GM12875 (cell line): ENCODE data around the gene ZNF141.

Source experiments
- H3K4me3 ChIP-seq: one replicate; pipeline ENCODE4 v1.5.1; 2011; ENCODE audit warnings: low read depth, low read length, control low read depth
- TF ChIP-seq, protein P1 (sequence below): IDR thresholded peaks from 2 replicates; pipeline ENCODE4 v1.5.1; 2011; ENCODE audit warnings: low read depth, mild to moderate bottlenecking, control low read depth, inconsistent platforms, low read length, moderate library complexity, borderline replicate concordance; ENCODE audit not compliant: insufficient read depth

Gene ZNF141

DNA sequence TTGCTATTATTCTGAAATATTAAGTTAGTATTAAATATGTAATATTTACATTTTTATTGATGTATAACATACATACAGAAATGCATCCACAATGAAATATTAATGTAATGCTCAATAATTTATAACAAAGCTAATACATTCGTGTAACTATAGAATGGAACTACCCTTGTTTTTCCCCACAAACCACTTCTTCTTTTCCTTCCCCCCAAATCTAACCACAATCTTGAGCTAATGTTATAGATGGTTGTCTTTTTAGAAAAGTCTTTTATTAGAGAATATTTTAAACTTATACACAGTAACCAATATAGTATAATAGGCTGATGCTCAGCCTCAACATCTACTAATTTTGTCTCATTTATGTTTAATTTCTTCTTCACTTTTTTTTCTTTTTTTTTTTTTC is 27.8 kb upstream of the ZNF141 start:
- H3K4me3 ChIP-seq, result no peak overlapping the region
- TF ChIP-seq, protein P1, sequence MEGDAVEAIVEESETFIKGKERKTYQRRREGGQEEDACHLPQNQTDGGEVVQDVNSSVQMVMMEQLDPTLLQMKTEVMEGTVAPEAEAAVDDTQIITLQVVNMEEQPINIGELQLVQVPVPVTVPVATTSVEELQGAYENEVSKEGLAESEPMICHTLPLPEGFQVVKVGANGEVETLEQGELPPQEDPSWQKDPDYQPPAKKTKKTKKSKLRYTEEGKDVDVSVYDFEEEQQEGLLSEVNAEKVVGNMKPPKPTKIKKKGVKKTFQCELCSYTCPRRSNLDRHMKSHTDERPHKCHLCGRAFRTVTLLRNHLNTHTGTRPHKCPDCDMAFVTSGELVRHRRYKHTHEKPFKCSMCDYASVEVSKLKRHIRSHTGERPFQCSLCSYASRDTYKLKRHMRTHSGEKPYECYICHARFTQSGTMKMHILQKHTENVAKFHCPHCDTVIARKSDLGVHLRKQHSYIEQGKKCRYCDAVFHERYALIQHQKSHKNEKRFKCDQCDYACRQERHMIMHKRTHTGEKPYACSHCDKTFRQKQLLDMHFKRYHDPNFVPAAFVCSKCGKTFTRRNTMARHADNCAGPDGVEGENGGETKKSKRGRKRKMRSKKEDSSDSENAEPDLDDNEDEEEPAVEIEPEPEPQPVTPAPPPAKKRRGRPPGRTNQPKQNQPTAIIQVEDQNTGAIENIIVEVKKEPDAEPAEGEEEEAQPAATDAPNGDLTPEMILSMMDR, result no peak

DNA sequence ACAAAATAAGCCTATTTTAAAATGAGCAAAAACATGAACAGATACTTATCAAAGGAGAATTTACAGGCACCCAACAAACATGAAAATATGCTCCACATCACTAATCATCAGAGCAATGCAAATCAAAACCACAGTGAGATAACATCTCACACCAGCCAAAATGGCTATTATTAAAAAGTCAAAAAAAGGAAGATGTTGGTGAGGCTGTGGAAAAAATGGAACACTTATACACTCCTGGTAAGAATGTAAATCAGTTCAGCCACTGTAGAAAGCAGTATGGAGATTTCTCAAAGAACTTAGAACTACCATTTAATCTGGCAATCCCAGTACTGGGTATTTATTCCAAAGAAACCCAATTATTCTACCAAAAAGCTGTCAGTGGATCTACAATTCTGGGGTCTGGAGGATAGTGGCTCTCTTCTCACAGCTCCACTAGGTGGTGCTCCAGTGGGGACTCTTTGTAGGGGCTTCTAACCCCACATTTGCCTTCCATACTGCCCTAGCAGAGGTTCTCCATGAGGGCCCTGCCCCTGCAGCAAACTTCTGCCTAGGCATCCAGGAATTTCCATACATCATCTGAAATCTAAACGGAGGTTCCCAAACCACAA is 23.2 kb upstream of the ZNF141 start:
- H3K4me3 ChIP-seq, result no peak overlapping the region
- TF ChIP-seq, protein P1, result no peak

DNA sequence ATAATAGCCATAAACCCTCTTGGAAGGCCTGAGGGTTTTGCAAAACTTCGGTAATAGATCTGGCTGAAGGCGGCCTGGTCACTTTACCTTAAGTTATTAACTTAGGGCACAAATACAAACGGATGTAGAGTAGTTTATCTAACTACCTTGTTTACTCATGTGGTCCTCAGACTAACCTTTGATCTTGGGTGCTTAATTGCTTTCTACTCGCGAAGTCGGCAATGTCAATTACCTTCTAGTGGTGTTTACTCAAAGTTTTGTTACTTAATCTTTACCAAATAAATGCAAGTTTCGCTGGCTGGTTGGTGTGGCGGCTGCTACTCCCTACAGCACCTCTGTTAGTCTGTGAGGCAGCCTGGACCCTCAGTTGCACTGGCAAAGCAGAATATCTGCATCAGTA is 8.9 kb upstream of the ZNF141 start:
- H3K4me3 ChIP-seq, result no peak overlapping the region
- TF ChIP-seq, protein P1, result no peak

DNA sequence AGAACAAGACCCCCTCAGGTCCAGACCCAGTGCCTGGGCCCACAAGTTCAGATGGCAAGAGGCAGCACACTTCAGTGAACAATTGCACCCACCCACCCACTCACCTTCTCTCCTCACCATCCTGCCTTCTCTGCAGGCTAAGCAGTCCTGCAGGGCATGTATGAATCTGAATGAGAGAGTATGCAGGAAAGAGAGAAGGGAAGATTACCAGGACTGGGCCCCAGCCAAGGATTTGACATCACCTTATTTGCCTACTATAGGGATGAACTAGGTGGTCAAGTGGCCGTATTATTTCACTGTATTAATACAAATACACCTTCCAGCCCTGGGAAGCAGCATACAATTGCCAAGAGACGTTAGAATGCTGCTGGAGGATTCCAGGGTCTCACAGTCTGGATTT is 2.1 kb upstream of the ZNF141 start:
- TF ChIP-seq, protein P1, result no peak
- H3K4me3 ChIP-seq, result no peak overlapping the region

DNA sequence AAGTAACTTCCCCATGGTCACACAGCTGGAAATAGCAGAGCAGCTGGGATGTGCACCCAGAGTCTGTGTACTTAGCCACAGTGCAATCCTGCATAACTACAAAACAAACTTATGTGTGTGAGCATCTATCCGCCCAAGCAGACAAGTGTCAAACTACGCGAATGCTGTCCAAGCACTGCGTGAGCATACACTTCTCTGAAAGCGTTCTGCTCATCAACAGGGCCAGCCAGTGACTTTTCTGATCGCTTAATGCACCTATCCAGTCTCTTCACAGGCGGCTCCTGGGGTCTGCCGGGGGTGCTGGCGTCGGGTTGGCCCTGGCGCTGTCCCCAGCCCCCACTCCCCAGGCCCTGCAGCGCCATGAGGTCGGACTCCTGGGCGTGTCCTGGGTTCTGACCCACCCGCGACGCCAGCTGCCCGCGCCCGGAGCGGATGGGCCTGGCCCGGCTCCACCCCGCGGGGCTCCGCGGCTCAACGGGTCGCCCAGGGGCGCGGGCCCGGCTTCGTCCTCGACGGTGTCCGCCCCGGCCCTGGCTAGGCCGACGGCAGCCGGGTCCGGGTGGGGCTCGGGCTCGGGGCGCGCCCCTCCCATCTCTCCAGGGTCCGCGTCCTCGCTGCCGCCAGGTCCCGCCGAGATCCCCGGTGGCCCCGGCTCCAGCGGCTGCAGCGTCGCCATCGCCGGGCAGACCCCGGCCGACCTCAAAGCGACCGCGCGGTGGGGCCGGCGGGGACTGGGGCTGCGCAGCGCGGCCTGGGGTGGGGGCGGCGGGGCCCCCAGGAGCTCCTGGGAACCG is 1.3 kb upstream of the ZNF141 start:
- TF ChIP-seq, protein P1, result no peak
- H3K4me3 ChIP-seq, result peak overlapping the region; percentile 94

DNA sequence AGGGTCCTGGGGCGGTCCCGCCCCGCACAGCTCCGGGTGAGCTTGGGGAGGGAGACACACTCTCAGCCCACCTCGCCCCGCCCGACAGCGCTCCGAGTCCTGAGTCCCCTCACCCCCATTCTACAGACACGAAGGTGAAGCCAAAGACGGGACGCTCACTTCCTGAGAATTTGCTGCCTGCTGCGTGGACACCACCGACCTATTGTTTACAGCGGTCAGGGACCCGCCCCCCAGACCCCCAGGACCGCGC is 796 bp upstream of the ZNF141 start:
- TF ChIP-seq, protein P1, result no peak

More for the DNA sequence above, 796 bp upstream of the ZNF141 start:
- peak overlapping the region; percentile 94 for H3K4me3 ChIP-seq
